ENCODE results near the gene SIGLEC14. TPM values are rescaled to one million over a fixed set of nuclear protein-coding genes. Genes with fewer than 3 reads are reported as not detected.
"Not testable (repeated sequence)": the region's sequence is repeated elsewhere in the genome, so short reads cannot be mapped to it uniquely, and the experiment has no call there.

SIGLEC14 gene
- total RNA-seq, 2 donors from 2014 or later: 0.26 to 0.31 TPM

GRCh38 chr19:51676566-51677083 lies 30.0 kb upstream of the SIGLEC14 start:
- Histone ChIP-seq H3K36me3 (no peaks in the 10 kb centered on the region), H3K9me3 (no peaks in the 10 kb centered on the region), H3K27ac (no peak overlapping the region), H3K27me3 (no peaks in the 10 kb centered on the region), H3K4me3 (no peak overlapping the region), H3K4me1 (no peaks in the 10 kb centered on the region)
- TF ChIP-seq CTCF (IDR thresholded peaks at IDR 0.05): no peak
- no peak for DNase-seq (ENCODE audit: low spot score)

- not testable (repeated sequence) for H3K4me1 ChIP-seq; DNase-seq (ENCODE audit: low spot score); H3K9me3 ChIP-seq; H3K36me3 ChIP-seq; H3K4me3 ChIP-seq; H3K27ac ChIP-seq; H3K27me3 ChIP-seq
- TF ChIP-seq CTCF (IDR thresholded peaks at IDR 0.05): peak; percentile 15 to 46
Measured at GRCh38 chr19:51675911-51676565, 29.4 kb upstream of the SIGLEC14 start.

GRCh38 chr19:51668216-51668615 lies 21.6 kb upstream of the SIGLEC14 start:
- Histone ChIP-seq H3K36me3 (no peaks in the 10 kb centered on the region), H3K4me1 (no peaks in the 10 kb centered on the region), H3K4me3 (no peak overlapping the region), H3K27ac (no peak overlapping the region), H3K27me3 (no peaks in the 10 kb centered on the region), H3K9me3 (no peaks in the 10 kb centered on the region)
- DNase-seq (ENCODE audit: low spot score): no peak
- TF ChIP-seq CTCF (IDR thresholded peaks at IDR 0.05): no peak

GRCh38 chr19:51664997-51665396 lies 18.4 kb upstream of the SIGLEC14 start:
- no peak overlapping the region for H3K4me3 ChIP-seq
- no peak overlapping the region for H3K27ac ChIP-seq
- H3K27me3 ChIP-seq: no peaks in the 10 kb centered on the region
- H3K36me3 ChIP-seq: no peaks in the 10 kb centered on the region
- no peaks in the 10 kb centered on the region for H3K4me1 ChIP-seq
- TF ChIP-seq CTCF (IDR thresholded peaks at IDR 0.05): no peak
- H3K9me3 ChIP-seq: no peaks in the 10 kb centered on the region
- no peak for DNase-seq (ENCODE audit: low spot score)

GRCh38 chr19:51664131-51664530 lies 17.5 kb upstream of the SIGLEC14 start:
- no peak for DNase-seq (ENCODE audit: low spot score)
- Histone ChIP-seq H3K4me1 (no peaks in the 10 kb centered on the region), H3K9me3 (no peaks in the 10 kb centered on the region), H3K4me3 (no peak overlapping the region), H3K36me3 (no peaks in the 10 kb centered on the region), H3K27ac (no peak overlapping the region), H3K27me3 (no peaks in the 10 kb centered on the region)
- TF ChIP-seq CTCF (IDR thresholded peaks at IDR 0.05): no peak

GRCh38 chr19:51663650-51664049 lies 17.0 kb upstream of the SIGLEC14 start:
- Histone ChIP-seq H3K4me3 (no peak overlapping the region), H3K27me3 (no peaks in the 10 kb centered on the region)

More at GRCh38 chr19:51663650-51664049, 17.0 kb upstream of the SIGLEC14 start:
- no peak for TF ChIP-seq CTCF (IDR thresholded peaks at IDR 0.05)
- no peaks in the 10 kb centered on the region for H3K36me3 ChIP-seq
- H3K9me3 ChIP-seq: no peaks in the 10 kb centered on the region
- no peak for DNase-seq (ENCODE audit: low spot score)
- H3K4me1 ChIP-seq: no peaks in the 10 kb centered on the region
- no peak overlapping the region for H3K27ac ChIP-seq

Data from right atrium auricular region (tissue), 2 donors.